ENCODE data around the gene TBC1D16. TPM values are rescaled to one million over a fixed set of nuclear protein-coding genes. Genes with fewer than 3 reads are reported as not detected.
A peak's percentile ranks its signal among the peaks of the same experiment; 100 is the strongest.

The TBC1D16 gene
- total and polyA plus RNA-seq, 2 donors (not counting 1 experiment from before 2014, with no cell fraction given) = 8.3 to 30.4 TPM

GRCh38 chr17:80065478-80066170, 30.0 kb upstream of the TBC1D16 start:
- Histone ChIP-seq H3K27ac (ENCODE audit: insufficient read depth, low read length) (no peak overlapping the region), H3K27me3 (ENCODE audit: control insufficient read depth, insufficient read depth, low read length) (no peaks in the 10 kb centered on the region), H3K79me2 (ENCODE audit: control insufficient read depth, insufficient read depth, low read length) (no peaks in the 10 kb centered on the region), H3K4me3 (replicated peaks in 1 of 4; ENCODE audit: control extremely low read depth in 1 of 4, insufficient read depth in 1 of 4, low read depth in 3 of 4, low read length in 4 of 4) (no peak overlapping the region), H3K36me3 (ENCODE audit: control insufficient read depth, insufficient read depth, low read length) (no peaks in the 10 kb centered on the region), H3K4me1 (ENCODE audit: control insufficient read depth, extremely low read depth, insufficient read depth, low read length) (peaks cover 17% of the 10 kb centered on the region), H4K20me1 (ENCODE audit: control insufficient read depth, extremely low read depth, insufficient read depth, low read length) (no peaks in the 10 kb centered on the region), H3K4me2 (ENCODE audit: extremely low read depth, insufficient read depth, low read length) (no peak overlapping the region), H3K9me3 (ENCODE audit: control insufficient read depth, insufficient read depth, low read depth, low read length) (no peaks in the 10 kb centered on the region), H2AFZ (ENCODE audit: low read length) (no peak overlapping the region), H3K9ac (ENCODE audit: insufficient read depth, low read length) (no peak overlapping the region)
- TF ChIP-seq CTCF (conservative IDR thresholded peaks at IDR 0.05 in 1 of 2, IDR thresholded peaks at IDR 0.05 in 1 of 2; ENCODE audit: low read depth in 1 of 2, low read length in 2 of 2) (no peak), EZH2 (IDR thresholded peaks at IDR 0.05; ENCODE audit: low read length, missing control alignments) (no peak)
- no peak for DNase-seq (ENCODE audit: low read depth in 2 of 2)

- no peak overlapping the region for H3K4me2 ChIP-seq (ENCODE audit: extremely low read depth, insufficient read depth, low read length)
- H3K36me3 ChIP-seq (ENCODE audit: control insufficient read depth, insufficient read depth, low read length) = no peaks in the 10 kb centered on the region
- H3K79me2 ChIP-seq (ENCODE audit: control insufficient read depth, insufficient read depth, low read length) = no peaks in the 10 kb centered on the region
- no peak for TF ChIP-seq EZH2 (IDR thresholded peaks at IDR 0.05; ENCODE audit: low read length, missing control alignments)
- H4K20me1 ChIP-seq (ENCODE audit: control insufficient read depth, extremely low read depth, insufficient read depth, low read length) = no peaks in the 10 kb centered on the region
- no peak overlapping the region for H3K4me3 ChIP-seq (replicated peaks in 1 of 4; ENCODE audit: control extremely low read depth in 1 of 4, insufficient read depth in 1 of 4, low read depth in 3 of 4, low read length in 4 of 4)
- H3K27me3 ChIP-seq (ENCODE audit: control insufficient read depth, insufficient read depth, low read length) = no peaks in the 10 kb centered on the region
- H2AFZ ChIP-seq (ENCODE audit: low read length) = no peak overlapping the region
- H3K9ac ChIP-seq (ENCODE audit: insufficient read depth, low read length) = no peak overlapping the region
- H3K9me3 ChIP-seq (ENCODE audit: control insufficient read depth, insufficient read depth, low read depth, low read length) = no peaks in the 10 kb centered on the region
- peaks cover 11% of the 10 kb centered on the region for H3K4me1 ChIP-seq (ENCODE audit: control insufficient read depth, extremely low read depth, insufficient read depth, low read length)
- no peak for DNase-seq (ENCODE audit: low read depth in 2 of 2)
- H3K27ac ChIP-seq (ENCODE audit: insufficient read depth, low read length) = no peak overlapping the region
Observed at GRCh38 chr17:80064696-80065095, 29.0 kb upstream of the TBC1D16 start.

GRCh38 chr17:80063830-80064585, 28.3 kb upstream of the TBC1D16 start:
- no peaks in the 10 kb centered on the region for H3K36me3 ChIP-seq (ENCODE audit: control insufficient read depth, insufficient read depth, low read length)
- no peak overlapping the region for H2AFZ ChIP-seq (ENCODE audit: low read length)
- peaks cover 9% of the 10 kb centered on the region for H3K4me1 ChIP-seq (ENCODE audit: control insufficient read depth, extremely low read depth, insufficient read depth, low read length)
- peak overlapping the region; percentile 28 for H3K4me2 ChIP-seq (ENCODE audit: extremely low read depth, insufficient read depth, low read length)
- TF ChIP-seq CTCF (conservative IDR thresholded peaks at IDR 0.05 in 1 of 2, IDR thresholded peaks at IDR 0.05 in 1 of 2; ENCODE audit: low read depth in 1 of 2, low read length in 2 of 2) (no peak), EZH2 (IDR thresholded peaks at IDR 0.05; ENCODE audit: low read length, missing control alignments) (no peak)
- no peaks in the 10 kb centered on the region for H3K9me3 ChIP-seq (ENCODE audit: control insufficient read depth, insufficient read depth, low read depth, low read length)
- H3K4me3 ChIP-seq (replicated peaks in 1 of 4; ENCODE audit: control extremely low read depth in 1 of 4, insufficient read depth in 1 of 4, low read depth in 3 of 4, low read length in 4 of 4) = no peak overlapping the region
- H3K27me3 ChIP-seq (ENCODE audit: control insufficient read depth, insufficient read depth, low read length) = no peaks in the 10 kb centered on the region
- H4K20me1 ChIP-seq (ENCODE audit: control insufficient read depth, extremely low read depth, insufficient read depth, low read length) = no peaks in the 10 kb centered on the region
- H3K27ac ChIP-seq (ENCODE audit: insufficient read depth, low read length) = no peak overlapping the region
- peak; percentile 80 to 87 for DNase-seq (ENCODE audit: low read depth in 2 of 2)
- H3K79me2 ChIP-seq (ENCODE audit: control insufficient read depth, insufficient read depth, low read length) = no peaks in the 10 kb centered on the region
- H3K9ac ChIP-seq (ENCODE audit: insufficient read depth, low read length) = no peak overlapping the region
